Keratinocyte (primary cell): Measurements from ENCODE around the gene HSDL2. TPM values are rescaled to one million over a fixed set of nuclear protein-coding genes. Genes with fewer than 3 reads are reported as not detected.

Experiments
- DNase-seq: peaks from one replicate; pipeline ENCODE4 v3.0.0-alpha.2; 2011; ENCODE audit warnings: low read depth, missing footprints, low spot score
- FAIRE-seq: peaks from 2 replicates; lab custom pipeline; 2011; peaks lifted over from hg19 to GRCh38; lab: Jason Lieb, UNC
- H2AFZ ChIP-seq: 2 replicates; pipeline ENCODE4 v1.6.0; 2012; ENCODE audit warnings: low read length, control low read depth, inconsistent platforms; ENCODE audit not compliant: control insufficient read depth
- H3K27ac ChIP-seq: 2 replicates; pipeline ENCODE4 v1.5.1; 2011; ENCODE audit warnings: low read length; ENCODE audit not compliant: control insufficient read depth, insufficient read depth
- H3K27me3 ChIP-seq: 3 replicates; pipeline ENCODE4 v1.6.0; 2011; ENCODE audit warnings: low read length; ENCODE audit not compliant: control insufficient read depth, insufficient read depth; ENCODE audit errors: extremely low read depth
- H3K36me3 ChIP-seq, 2 experiments: 2 replicates in 1 of 2; 3 replicates in 1 of 2; pipeline ENCODE4 v1.5.1; 2011; ENCODE audit warnings: low read length in 2 of 2, mild to moderate bottlenecking in 1 of 2; ENCODE audit not compliant: control insufficient read depth in 2 of 2, insufficient read depth in 2 of 2; ENCODE audit errors: extremely low read depth in 1 of 2
- H3K4me1 ChIP-seq: 3 replicates; pipeline ENCODE4 v1.5.1; 2011; ENCODE audit warnings: low read length; ENCODE audit not compliant: control insufficient read depth, insufficient read depth; ENCODE audit errors: extremely low read depth
- H3K4me2 ChIP-seq: 3 replicates; pipeline ENCODE4 v1.6.0; 2011; ENCODE audit warnings: low read depth, low read length; ENCODE audit not compliant: control insufficient read depth, insufficient read depth; ENCODE audit errors: extremely low read depth
- H3K4me3 ChIP-seq, 3 experiments: fragments of 200-600 bp in 1 of 3; sonication (generic) in 1 of 3; 2 replicates in 2 of 3; 3 replicates in 1 of 3; pipeline ENCODE4 v1.5.1; 2011 to 2016; ENCODE audit warnings: low read length in 3 of 3, mild to moderate bottlenecking in 3 of 3, control low read depth in 2 of 3, inconsistent platforms in 1 of 3, low read depth in 1 of 3, mixed read lengths in 1 of 3, mixed run types in 1 of 3, moderate library complexity in 1 of 3; ENCODE audit not compliant: control insufficient read depth in 2 of 3, insufficient read depth in 2 of 3; ENCODE audit errors: extremely low read depth in 1 of 3
- H3K79me2 ChIP-seq: 2 replicates; pipeline ENCODE4 v1.6.0; 2012; ENCODE audit warnings: low read length; ENCODE audit not compliant: control insufficient read depth, insufficient read depth
- H3K9ac ChIP-seq: 3 replicates; pipeline ENCODE4 v1.6.0; 2011; ENCODE audit warnings: low read length; ENCODE audit not compliant: control insufficient read depth, insufficient read depth; ENCODE audit errors: extremely low read depth
- H3K9me1 ChIP-seq: 3 replicates; pipeline ENCODE4 v1.6.0; 2011; ENCODE audit warnings: low read length; ENCODE audit not compliant: control insufficient read depth, insufficient read depth; ENCODE audit errors: extremely low read depth
- H3K9me3 ChIP-seq: 2 replicates; pipeline ENCODE4 v1.5.1; 2012; ENCODE audit warnings: low read depth, low read length; ENCODE audit not compliant: control insufficient read depth
- H4K20me1 ChIP-seq: 3 replicates; pipeline ENCODE4 v1.6.0; 2011; ENCODE audit warnings: low read length; ENCODE audit not compliant: control insufficient read depth, insufficient read depth; ENCODE audit errors: extremely low read depth
- EZH2 ChIP-seq: IDR thresholded peaks from one replicate; pipeline ENCODE4 v1.6.1; 2012; ENCODE audit warnings: inconsistent platforms, mild to moderate bottlenecking, low read length, moderate library complexity
- dilution Hi-C: fragments of 300-500 bp; cut with MboI; formaldehyde crosslinking; loops from one replicate; pipeline ENCODE4 v1.7.0; 2020; ENCODE audit warnings: low sequenced_read_pairs; ENCODE audit not compliant: extremely low pct_ligation_motif_present
- polyA plus RNA-seq, 5 experiments: library from polyadenylated mRNA; depleted of rRNA in 3 of 5; stranded (reverse) in 3 of 5; stranded (forward) in 1 of 5; unstranded in 1 of 5; fragments of >200 nt; gene quantifications; 1 replicate in 1 of 5; 2 replicates in 3 of 5; 3 replicates in 1 of 5; pipeline versions ENCODE4 v1.2.1 to v1.2.3, GENCODE V29; 2011 to 2012; ENCODE audit warnings: missing spikeins in 2 of 5, low read depth in 1 of 5, low replicate concordance in 1 of 5
- TF ChIP-seq, protein P1 (sequence below), 3 experiments: IDR thresholded peaks in 1 of 3; conservative IDR thresholded peaks in 1 of 3; optimal IDR thresholded peaks in 1 of 3; 2 replicates in 2 of 3; 3 replicates in 1 of 3; pipeline versions ENCODE3 to v1.5.1; 2011; ENCODE audit warnings: low read length in 3 of 3, mild to moderate bottlenecking in 3 of 3, moderate library complexity in 2 of 3, control low read depth in 1 of 3, inconsistent platforms in 1 of 3; ENCODE audit not compliant: insufficient read depth in 2 of 3; ENCODE audit errors: extremely low read depth in 1 of 3

HSDL2 gene
- polyA plus RNA-seq, 1 donor (not counting 4 experiments of a cell fraction or from before 2014, with no cell fraction given): 27.6 TPM

DNA sequence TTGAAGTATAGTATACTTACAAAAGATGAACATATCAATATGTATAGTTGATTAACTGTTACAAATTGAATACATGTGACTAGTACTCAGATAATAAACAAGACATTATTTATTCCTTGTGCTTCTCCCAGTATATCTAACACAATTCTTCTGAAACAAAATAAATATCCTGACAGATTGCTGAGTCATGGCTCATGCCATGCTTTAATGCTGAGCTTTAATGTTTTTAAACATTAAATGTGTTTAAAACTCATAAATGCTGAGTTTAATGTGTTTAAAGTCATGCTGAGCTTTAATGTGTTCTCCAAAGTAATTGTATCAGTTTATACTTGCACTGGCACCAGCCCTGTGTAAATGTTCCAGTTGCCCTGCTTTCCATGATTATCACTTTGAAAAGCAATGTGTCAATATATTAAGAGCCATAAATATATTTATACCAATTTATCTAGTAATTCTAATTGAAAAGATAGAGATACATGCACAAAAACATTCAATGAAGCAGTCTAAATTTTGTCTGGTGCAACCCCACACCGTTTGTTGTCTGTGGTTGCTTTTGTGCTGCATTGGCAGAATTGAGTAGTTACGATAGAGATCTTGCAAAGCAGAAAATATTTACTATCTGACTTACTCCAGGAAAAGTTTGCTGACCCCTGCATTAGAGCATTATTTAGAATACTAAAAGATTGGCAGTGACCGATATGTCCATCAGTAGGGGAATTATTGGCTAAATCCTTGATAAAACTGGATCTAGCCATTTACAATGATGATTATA is 122.5 kb downstream of the HSDL2 start:
- no peaks in the 10 kb centered on the region for H3K36me3 ChIP-seq
- H3K27ac ChIP-seq: no peak overlapping the region
- no peaks in the 10 kb centered on the region for H4K20me1 ChIP-seq
- H3K9me1 ChIP-seq: no peaks in the 10 kb centered on the region
- no peak overlapping the region for H3K4me3 ChIP-seq
- H3K9ac ChIP-seq: no peak overlapping the region
- no peak overlapping the region for H2AFZ ChIP-seq
- no peak for TF ChIP-seq EZH2
- FAIRE-seq (no peak), DNase-seq (no peak)
- no peaks in the 10 kb centered on the region for H3K79me2 ChIP-seq
- dilution Hi-C loops: no loop called here
- no peak overlapping the region for H3K4me2 ChIP-seq
- no peaks in the 10 kb centered on the region for H3K4me1 ChIP-seq
- no peaks in the 10 kb centered on the region for H3K27me3 ChIP-seq
- no peaks in the 10 kb centered on the region for H3K9me3 ChIP-seq

DNA sequence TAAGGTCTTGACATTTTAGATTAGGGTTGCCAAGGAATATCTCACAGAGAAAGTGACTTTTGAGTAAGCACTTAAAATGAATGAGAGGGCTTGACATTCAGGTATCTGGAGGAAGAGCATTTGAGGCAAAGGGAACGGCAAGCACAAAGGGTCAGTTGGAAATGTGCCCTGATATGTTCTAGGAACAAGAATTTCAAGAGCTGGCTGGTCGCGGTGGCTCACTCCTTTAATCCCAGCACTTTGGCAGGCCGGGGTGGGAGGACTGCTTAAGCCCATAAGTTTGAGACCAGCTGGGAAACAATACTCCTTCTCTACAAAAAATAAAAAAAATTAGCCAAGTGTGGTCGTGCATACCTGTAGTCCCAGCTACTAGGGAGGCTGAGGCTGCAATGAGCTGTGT is 123.3 kb downstream of the HSDL2 start:
- H3K9me1 ChIP-seq: no peaks in the 10 kb centered on the region
- H3K9ac ChIP-seq: no peak overlapping the region
- dilution Hi-C loops: no loop called here
- no peak overlapping the region for H3K27ac ChIP-seq
- no peaks in the 10 kb centered on the region for H3K27me3 ChIP-seq
- no peak overlapping the region for H3K4me3 ChIP-seq
- H2AFZ ChIP-seq: no peak overlapping the region
- no peak for DNase-seq
- no peak overlapping the region for H3K4me2 ChIP-seq
- no peaks in the 10 kb centered on the region for H3K4me1 ChIP-seq
- TF ChIP-seq EZH2: no peak
- TF ChIP-seq, protein P1, sequence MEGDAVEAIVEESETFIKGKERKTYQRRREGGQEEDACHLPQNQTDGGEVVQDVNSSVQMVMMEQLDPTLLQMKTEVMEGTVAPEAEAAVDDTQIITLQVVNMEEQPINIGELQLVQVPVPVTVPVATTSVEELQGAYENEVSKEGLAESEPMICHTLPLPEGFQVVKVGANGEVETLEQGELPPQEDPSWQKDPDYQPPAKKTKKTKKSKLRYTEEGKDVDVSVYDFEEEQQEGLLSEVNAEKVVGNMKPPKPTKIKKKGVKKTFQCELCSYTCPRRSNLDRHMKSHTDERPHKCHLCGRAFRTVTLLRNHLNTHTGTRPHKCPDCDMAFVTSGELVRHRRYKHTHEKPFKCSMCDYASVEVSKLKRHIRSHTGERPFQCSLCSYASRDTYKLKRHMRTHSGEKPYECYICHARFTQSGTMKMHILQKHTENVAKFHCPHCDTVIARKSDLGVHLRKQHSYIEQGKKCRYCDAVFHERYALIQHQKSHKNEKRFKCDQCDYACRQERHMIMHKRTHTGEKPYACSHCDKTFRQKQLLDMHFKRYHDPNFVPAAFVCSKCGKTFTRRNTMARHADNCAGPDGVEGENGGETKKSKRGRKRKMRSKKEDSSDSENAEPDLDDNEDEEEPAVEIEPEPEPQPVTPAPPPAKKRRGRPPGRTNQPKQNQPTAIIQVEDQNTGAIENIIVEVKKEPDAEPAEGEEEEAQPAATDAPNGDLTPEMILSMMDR (optimal IDR thresholded peaks at IDR 0.05 in 1 of 3, IDR thresholded peaks at IDR 0.05 in 1 of 3, conservative IDR thresholded peaks at IDR 0.05 in 1 of 3; ENCODE audit: extremely low read depth in 1 of 3, insufficient read depth in 2 of 3, low read length in 3 of 3): no peak
- H3K36me3 ChIP-seq: no peaks in the 10 kb centered on the region
- no peak for FAIRE-seq
- no peaks in the 10 kb centered on the region for H3K9me3 ChIP-seq
- no peaks in the 10 kb centered on the region for H3K79me2 ChIP-seq
- H4K20me1 ChIP-seq: no peaks in the 10 kb centered on the region
